T-helper 9 cell (primary cell): ENCODE data around the gene CARD10.

Experiments
- DNase-seq: peaks from one replicate; pipeline ENCODE4 v3.0.0-alpha.2; 2020

CARD10 gene

GRCh38 chr22:37526376-37526775 lies 7.2 kb upstream of the CARD10 start:
- DNase-seq, result no peak

- no peak for DNase-seq
Measured at GRCh38 chr22:37525746-37526350, 6.6 kb upstream of the CARD10 start.

DNA sequence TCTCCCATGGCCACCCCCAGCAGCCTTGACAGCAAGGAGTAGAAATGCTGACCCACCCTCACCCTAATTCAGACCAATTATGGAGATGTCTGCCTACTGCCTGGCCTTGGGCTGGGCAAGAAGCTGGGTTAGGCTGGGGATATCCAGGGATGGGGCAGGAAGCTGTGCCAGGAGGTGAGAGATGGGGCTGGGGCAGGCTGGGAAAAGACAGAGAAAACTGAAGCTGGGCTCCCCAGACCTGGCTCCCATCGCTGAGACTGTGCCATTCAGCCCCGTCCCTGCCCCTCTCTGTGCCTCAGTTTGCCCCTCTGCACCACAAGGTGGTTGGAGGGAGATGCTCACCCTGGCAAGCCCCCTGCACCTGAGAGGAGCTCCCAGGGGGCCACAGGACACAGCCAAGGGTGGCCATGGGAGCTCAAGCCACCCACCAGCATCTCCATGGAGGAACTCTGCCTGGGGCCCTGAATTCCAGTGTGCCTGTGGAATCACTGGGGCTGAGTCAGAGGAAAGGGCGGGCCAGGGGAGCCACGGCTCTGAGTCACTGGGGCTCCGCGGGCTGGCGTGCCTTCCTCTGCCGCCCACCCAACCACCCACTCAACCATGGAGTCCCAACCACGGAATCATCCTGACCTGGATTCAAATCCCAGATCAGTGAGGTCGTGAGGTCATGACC lies 6.0 kb upstream of the CARD10 start:
- DNase-seq, result no peak

GRCh38 chr22:37522482-37522881 lies 3.3 kb upstream of the CARD10 start:
- no peak for DNase-seq

DNA sequence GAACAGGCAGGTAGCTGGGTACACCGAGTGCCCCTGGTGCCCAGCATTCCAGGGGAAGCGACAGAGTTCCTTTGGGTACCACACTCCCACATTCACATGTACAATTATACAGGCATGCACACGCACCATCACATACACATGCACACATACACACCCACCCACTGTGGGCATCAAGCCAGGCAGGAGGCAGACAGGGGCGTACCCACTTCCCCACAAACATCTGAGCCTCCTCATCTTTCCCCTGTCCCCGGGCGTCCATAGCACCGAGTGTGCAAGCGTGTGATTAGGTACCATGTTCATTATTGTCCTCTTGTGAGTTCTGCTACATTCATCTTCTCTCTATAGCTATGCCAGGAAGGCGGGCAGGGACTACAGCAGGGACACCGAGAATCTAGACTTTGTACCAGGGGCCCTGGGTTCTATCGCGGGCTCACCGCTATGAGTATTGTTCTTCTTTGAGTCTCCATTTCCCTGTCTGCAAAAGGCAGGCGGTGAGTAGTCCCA lies 2.1 kb upstream of the CARD10 start:
- DNase-seq, result no peak

DNA sequence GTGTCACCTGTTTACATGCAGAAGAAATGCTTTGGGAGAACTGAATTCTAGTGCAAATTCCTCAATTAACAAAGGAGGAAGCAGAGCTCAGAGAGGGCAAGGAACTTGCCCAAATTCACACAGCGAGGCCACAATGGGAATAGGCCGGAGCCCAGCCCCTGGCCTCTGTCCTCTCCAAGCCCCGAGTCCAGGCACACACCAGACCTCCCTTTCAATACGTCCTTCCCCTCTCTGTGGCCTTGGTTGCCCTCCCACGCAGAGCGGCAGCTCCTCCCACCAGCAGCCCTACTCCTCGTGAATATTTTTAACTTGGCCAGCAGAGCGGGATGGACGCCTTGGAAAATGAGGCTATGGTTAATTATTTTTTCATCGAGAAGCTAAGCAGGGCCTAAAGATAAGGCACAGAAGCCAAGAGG lies 1.6 kb upstream of the CARD10 start:
- DNase-seq, result no peak

- DNase-seq, result no peak
Measured at GRCh38 chr22:37518509-37519267, 527 bp downstream of the CARD10 start.

DNA sequence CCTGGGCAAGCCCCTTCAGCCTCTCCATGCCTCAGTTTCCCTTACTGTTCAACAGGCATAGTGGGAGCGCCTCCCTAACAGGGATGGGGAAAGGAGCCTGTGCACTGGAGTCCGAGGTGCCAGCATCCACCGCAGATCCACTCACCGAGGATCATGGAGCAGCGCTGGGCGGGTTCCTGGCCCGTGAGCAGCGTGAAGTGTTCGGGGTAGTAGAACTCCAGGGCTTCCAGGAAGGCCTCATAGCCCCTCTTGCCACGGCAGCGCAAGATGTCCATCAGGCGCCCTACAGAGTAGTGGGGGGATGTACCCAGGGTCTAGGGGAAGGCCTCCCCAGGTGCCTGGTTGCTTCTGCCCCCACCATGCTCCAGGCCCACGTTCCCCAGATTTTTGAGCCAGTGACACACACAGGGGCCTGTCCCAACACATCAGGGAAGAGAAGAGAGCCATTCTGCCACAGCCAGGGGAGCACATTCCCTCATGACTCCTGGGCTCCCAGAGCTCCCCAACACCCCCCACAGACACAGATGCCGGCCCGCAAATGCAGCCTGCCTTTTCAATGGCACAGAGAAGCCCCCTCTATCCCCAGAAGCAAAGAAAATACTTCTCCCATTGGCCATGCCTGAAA lies 1.3 kb downstream of the CARD10 start:
- DNase-seq, result no peak

GRCh38 chr22:37516456-37516855 lies 2.8 kb downstream of the CARD10 start:
- no peak for DNase-seq

GRCh38 chr22:37515901-37516300 lies 3.3 kb downstream of the CARD10 start:
- DNase-seq, result no peak

DNA sequence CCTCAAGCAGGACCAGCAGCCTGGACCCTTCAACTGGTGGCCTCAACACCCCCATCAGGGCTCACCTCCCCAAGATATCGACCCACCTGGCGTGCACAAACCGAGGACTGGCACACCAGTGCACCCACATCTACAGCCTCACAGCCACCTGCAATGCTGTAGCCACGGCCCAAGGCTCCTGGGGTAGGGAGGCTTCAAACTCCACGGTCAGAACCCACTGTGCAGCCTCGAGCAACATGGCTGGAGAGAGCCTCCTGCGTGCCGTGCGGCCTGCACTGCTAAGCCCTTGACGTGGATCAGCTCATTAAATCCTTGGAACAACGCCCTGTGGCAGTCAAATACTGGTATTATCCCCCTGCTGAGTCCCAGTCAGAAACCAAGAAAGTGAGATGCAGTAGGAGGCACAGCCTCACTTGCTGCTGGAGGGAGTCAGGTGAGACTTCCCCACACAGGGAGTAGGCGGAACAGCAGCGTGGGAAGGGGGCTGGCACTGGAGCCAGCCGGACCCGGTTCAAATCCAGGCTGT lies 4.6 kb downstream of the CARD10 start:
- no peak for DNase-seq

GRCh38 chr22:37511395-37512104 lies 7.7 kb downstream of the CARD10 start:
- DNase-seq, result no peak

- DNase-seq, result no peak
Measured at GRCh38 chr22:37510091-37510490, 9.1 kb downstream of the CARD10 start.

DNA sequence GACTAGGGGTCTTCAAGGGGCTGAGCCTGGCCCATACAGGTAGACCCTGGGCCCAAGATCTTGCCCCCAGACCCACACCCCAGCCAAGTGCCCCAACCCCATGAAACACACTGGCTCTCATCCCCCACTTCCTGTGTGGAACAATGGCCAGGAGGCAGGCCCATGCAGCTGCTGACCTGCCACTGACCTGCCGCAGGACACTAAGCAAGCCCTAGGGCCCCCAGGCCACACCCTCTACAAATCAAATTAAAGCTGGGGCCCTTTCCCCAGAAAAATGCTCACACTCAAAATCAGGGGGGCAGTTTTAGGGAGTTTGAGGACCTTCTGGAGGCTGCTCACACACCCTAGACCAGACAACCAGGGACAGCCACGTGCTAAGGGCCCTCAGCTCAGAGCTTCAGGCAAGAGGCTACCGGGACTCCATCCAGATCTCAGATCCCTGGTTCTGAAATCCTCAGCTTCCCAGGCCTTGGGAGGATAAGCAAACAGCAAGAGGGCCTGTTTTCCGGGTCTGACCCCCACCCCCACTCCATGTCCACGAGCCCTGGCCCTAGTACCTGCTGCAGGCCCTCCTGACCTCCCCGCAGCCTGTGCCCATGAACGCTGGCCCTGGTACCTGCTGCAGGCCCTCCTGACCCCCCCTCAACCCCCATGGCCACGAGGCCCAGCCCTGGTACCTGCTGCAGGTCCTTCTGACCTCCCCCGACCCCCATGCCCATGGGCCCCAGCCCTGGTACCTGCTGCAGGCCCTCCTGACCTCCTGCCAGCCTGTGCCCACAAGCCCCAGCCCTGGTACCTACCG lies 10.0 kb downstream of the CARD10 start:
- DNase-seq, result no peak

DNA sequence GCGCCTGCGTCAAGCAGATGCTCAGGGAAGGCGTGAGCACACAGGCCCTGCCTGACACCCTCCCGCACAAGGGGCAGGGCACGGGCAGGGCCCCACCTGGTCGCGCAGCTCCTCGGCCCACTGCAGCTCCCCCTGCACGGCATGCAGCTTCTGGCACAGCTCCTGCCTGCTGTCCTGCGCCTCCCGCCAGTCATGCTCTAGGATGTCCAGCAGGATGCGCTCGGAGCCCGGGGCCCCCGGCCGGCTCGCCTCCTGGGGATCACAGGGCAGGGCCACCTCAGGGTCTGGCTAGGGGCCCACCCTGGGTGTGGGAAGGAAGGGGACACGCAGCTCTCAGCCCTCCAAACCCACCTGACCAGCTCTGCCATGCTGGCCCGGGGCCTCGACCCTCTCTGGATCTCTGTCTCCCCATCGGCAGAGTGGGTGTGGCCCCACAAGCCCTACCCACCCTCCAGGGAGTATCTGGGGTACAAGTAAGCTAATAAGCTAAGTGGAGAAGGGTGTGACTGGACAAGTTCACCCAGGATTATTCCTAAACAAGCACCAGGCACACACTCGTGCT lies 10.7 kb downstream of the CARD10 start:
- DNase-seq, result no peak

GRCh38 chr22:37507731-37508130 lies 11.5 kb downstream of the CARD10 start:
- DNase-seq, result no peak

GRCh38 chr22:37505989-37506388 lies 13.2 kb downstream of the CARD10 start:
- DNase-seq, result no peak

- DNase-seq, result no peak
Measured at GRCh38 chr22:37505565-37505964, 13.7 kb downstream of the CARD10 start.

GRCh38 chr22:37504964-37505363 lies 14.3 kb downstream of the CARD10 start:
- no peak for DNase-seq

DNA sequence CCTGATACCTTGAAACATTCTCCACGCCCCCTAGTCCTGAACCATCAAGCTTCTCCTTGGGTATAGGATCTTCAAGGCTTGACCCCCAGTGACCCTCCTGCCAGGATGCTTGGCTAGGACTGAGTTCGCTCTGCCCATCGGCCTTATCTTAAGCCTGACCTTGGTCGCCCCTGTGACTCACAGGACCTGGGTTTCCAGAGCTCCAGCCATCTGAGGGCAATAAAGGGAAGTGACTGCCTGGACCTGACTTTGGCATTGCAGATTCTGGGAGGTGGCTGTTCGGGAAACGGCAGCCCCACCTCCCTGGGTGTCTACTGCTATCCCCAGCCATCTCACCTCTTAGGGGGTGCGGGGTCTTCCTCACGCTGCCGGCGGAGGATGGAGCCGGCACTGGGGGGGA lies 15.4 kb downstream of the CARD10 start:
- no peak for DNase-seq

DNA sequence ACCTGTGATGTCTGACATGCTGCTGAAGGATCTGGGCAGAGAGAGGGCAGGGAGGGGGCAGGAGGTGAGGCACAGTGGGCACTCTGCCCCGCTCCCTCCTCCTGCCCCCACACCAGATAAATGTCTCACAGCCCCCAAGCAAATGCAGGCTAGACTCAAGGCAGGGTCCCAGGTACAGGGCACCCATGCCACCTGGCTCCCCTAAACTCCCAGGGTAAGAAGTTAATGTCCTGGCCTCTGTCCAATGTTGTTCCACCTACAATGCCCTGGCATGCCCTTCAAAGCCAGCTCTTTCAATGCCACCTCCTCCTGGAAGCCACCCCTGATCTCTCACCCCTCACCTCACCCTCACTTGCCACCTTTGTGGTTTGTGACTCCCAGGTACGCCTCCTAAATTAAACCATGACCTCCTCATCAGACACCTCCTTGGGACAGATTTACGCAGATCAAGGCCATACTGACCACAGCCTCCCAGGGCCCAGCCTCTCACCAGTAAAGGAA lies 16.0 kb downstream of the CARD10 start:
- DNase-seq, result no peak
